DOHH2 (cell line): ENCODE data around the gene TCF3.

Source experiments
- CTCF ChIP-seq: fragments of 200-600 bp; sonication (generic); IDR thresholded peaks from one replicate; pipeline ENCODE4 v1.5.1; 2014; ENCODE audit warnings: antibody characterized with exemption, mild to moderate bottlenecking, low read depth, low read length; ENCODE audit not compliant: poor library complexity, severe bottlenecking
- EZH2phosphoT487 ChIP-seq: fragments of 200-600 bp; sonication (generic); IDR thresholded peaks from 2 replicates; pipeline ENCODE4 v1.6.1; 2017; ENCODE audit warnings: borderline replicate concordance, mild to moderate bottlenecking, antibody characterized with exemption, low read length, moderate library complexity, mixed read lengths

GRCh38 chr19:1574354-1575136 is 77.9 kb downstream of the TCF3 start:
- TF ChIP-seq CTCF, result no peak
- TF ChIP-seq EZH2phosphoT487, result no peak
